ENCODE results near the gene CAPN10. TPM values are rescaled to one million over a fixed set of nuclear protein-coding genes. Genes with fewer than 3 reads are reported as not detected.

The CAPN10 gene
- total and polyA plus RNA-seq, 4 donors, result 28.2 to 42.9 (median 33.5) TPM

GRCh38 chr2:240572141-240573031 is 14.1 kb upstream of the CAPN10 start:
- Histone ChIP-seq H3K4me3 (no peak overlapping the region), H3K9ac (ENCODE audit: insufficient read depth in 1 of 2, low read length in 2 of 2) (no peak overlapping the region), H3K27me3 (ENCODE audit: control insufficient read depth in 3 of 3, insufficient read depth in 3 of 3, low read length in 2 of 3) (no peaks in the 10 kb centered on the region), H3K36me3 (ENCODE audit: control insufficient read depth in 4 of 4, insufficient read depth in 4 of 4, low read length in 4 of 4) (peaks cover 0 to 54% (median 1%) of the 10 kb centered on the region in 4 donors), H3K4me1 (ENCODE audit: control insufficient read depth in 5 of 5, insufficient read depth in 5 of 5, low read length in 5 of 5) (peaks cover 0 to 24% (median 4%) of the 10 kb centered on the region in 5 donors), H3K9me3 (ENCODE audit: control insufficient read depth in 4 of 4, insufficient read depth in 3 of 4, low read length in 3 of 4) (no peaks in the 10 kb centered on the region), H3K27ac (ENCODE audit: low read depth in 1 of 2, low read length in 1 of 2) (no peak overlapping the region)
- ATAC-seq (ENCODE audit: insufficient read depth, low FRiP score) (no peak), DNase-seq (no peak)
- TF ChIP-seq CTCF (IDR thresholded peaks at IDR 0.05; ENCODE audit: control extremely low read depth, extremely low read depth), result no peak
- WGBS, 2 donors, result 92 to 95% methylated on average over 30 of the region's 30 CpGs

GRCh38 chr2:240573071-240573515 is 13.4 kb upstream of the CAPN10 start:
- Histone ChIP-seq H3K27me3 (ENCODE audit: control insufficient read depth in 3 of 3, insufficient read depth in 3 of 3, low read length in 2 of 3) (no peaks in the 10 kb centered on the region), H3K36me3 (ENCODE audit: control insufficient read depth in 4 of 4, insufficient read depth in 4 of 4, low read length in 4 of 4) (peaks cover 0 to 61% (median 1%) of the 10 kb centered on the region in 4 donors), H3K9ac (ENCODE audit: insufficient read depth in 1 of 2, low read length in 2 of 2) (no peak overlapping the region), H3K9me3 (ENCODE audit: control insufficient read depth in 4 of 4, insufficient read depth in 3 of 4, low read length in 3 of 4) (no peaks in the 10 kb centered on the region), H3K27ac (ENCODE audit: low read depth in 1 of 2, low read length in 1 of 2) (no peak overlapping the region), H3K4me3 (no peak overlapping the region), H3K4me1 (ENCODE audit: control insufficient read depth in 5 of 5, insufficient read depth in 5 of 5, low read length in 5 of 5) (peaks cover 0 to 23% (median 4%) of the 10 kb centered on the region in 5 donors)
- ATAC-seq (ENCODE audit: insufficient read depth, low FRiP score) (no peak), DNase-seq (no peak)
- 91 to 96% methylated on average over 18 to 20 of the region's 20 CpGs for WGBS, 2 donors
- TF ChIP-seq CTCF (IDR thresholded peaks at IDR 0.05; ENCODE audit: control extremely low read depth, extremely low read depth), result no peak

GRCh38 chr2:240573516-240574385 is 12.8 kb upstream of the CAPN10 start:
- no peak overlapping the region for H3K4me3 ChIP-seq
- H3K4me1 ChIP-seq (ENCODE audit: control insufficient read depth in 5 of 5, insufficient read depth in 5 of 5, low read length in 5 of 5), result peaks cover 0 to 26% (median 4%) of the 10 kb centered on the region in 5 donors
- WGBS, 2 donors, result 93 to 96% methylated on average over 34 to 37 of the region's 37 CpGs
- no peak for DNase-seq
- no peak for ATAC-seq (ENCODE audit: insufficient read depth, low FRiP score)
- peaks cover 0 to 67% (median 1%) of the 10 kb centered on the region in 4 donors for H3K36me3 ChIP-seq (ENCODE audit: control insufficient read depth in 4 of 4, insufficient read depth in 4 of 4, low read length in 4 of 4)
- no peaks in the 10 kb centered on the region for H3K27me3 ChIP-seq (ENCODE audit: control insufficient read depth in 3 of 3, insufficient read depth in 3 of 3, low read length in 2 of 3)
- no peaks in the 10 kb centered on the region for H3K9me3 ChIP-seq (ENCODE audit: control insufficient read depth in 4 of 4, insufficient read depth in 3 of 4, low read length in 3 of 4)
- H3K27ac ChIP-seq (ENCODE audit: low read depth in 1 of 2, low read length in 1 of 2), result no peak overlapping the region
- no peak for TF ChIP-seq CTCF (IDR thresholded peaks at IDR 0.05; ENCODE audit: control extremely low read depth, extremely low read depth)
- no peak overlapping the region for H3K9ac ChIP-seq (ENCODE audit: insufficient read depth in 1 of 2, low read length in 2 of 2)
